NCI-H1105 (cell line): ENCODE measurements around the gene FHIT.

ENCODE experiments used
- DNase-seq: peaks from one replicate; lab custom pipeline; 2025; lab: John Stamatoyannopoulos, UW

The FHIT gene

DNA sequence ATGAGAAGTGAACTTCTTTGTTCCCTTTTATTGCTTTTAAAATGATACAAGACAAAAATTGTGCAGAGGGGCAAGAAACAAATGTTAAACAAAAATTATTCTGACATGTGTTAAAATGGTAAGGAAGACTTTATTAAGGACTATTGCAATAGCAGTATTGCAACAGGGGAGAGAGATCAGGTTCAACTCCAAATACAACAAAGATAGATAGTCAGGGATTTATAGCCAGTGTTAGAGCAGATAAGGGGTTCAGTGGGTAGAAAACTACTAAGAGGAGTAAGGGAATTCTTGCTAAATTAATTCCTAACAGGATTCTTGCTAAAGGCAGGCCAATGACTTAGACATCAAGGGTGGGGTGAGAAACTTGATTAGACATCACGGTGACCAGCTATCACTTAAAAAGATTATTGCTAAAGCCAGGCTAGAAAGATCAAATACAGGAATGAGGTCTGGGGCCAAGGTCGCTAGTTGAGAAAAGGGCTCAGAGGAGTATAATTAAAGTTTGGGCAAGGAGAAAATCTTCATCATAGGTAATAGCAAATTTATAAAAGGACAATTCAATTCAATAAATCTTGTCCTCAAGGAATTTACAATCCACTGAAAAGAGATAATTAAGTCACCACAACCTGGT lies 81.5 kb downstream of the FHIT start:
- no peak for DNase-seq

- no peak for DNase-seq
Measured at GRCh38 chr3:61168286-61168685, 83.0 kb downstream of the FHIT start.

- no peak for DNase-seq
Measured at GRCh38 chr3:61162965-61163364, 88.3 kb downstream of the FHIT start.

DNA sequence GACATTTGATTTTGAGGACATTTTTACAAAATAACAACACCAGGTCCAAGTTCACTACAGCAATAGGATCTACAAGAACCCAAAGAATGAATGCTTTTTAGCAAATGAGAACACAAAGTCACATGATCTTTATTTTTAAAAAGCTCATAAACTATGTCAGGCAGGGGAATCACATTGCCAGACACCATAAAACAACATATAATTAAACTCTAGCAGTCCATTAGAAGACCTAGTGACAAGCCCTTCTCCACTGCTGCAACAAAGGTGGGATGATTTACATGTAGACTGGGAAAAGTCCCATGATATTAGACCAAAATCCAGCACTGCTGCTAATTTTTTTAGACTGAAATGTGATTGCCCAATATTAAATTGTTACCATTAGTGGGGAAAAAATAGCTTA lies 92.6 kb downstream of the FHIT start:
- DNase-seq = no peak

GRCh38 chr3:61158216-61158615 lies 93.0 kb downstream of the FHIT start:
- no peak for DNase-seq

GRCh38 chr3:61157414-61157813 lies 93.8 kb downstream of the FHIT start:
- DNase-seq = no peak

- DNase-seq = no peak
Measured at GRCh38 chr3:61155701-61156292, 95.5 kb downstream of the FHIT start.

GRCh38 chr3:61154457-61155198 lies 96.6 kb downstream of the FHIT start:
- no peak for DNase-seq

DNA sequence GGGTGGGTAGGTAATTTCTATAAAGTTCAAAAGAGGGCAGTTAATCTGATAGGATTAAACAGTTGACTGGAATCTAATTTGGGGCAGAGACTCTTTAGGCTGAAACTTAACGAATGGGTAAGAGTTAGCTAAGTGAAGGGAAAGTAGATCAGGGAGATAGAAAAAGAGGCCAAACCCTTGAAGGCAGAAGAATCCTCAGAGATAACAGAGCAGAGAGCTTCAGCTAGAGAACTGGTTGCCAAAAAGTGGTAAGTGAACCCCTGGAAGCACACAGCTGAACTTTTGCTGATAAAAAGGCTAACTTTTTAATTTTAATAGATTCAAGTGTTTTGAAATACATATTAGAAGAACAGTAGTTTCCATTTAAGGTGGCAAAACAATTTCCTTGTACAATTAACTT lies 99.2 kb downstream of the FHIT start:
- no peak for DNase-seq

DNA sequence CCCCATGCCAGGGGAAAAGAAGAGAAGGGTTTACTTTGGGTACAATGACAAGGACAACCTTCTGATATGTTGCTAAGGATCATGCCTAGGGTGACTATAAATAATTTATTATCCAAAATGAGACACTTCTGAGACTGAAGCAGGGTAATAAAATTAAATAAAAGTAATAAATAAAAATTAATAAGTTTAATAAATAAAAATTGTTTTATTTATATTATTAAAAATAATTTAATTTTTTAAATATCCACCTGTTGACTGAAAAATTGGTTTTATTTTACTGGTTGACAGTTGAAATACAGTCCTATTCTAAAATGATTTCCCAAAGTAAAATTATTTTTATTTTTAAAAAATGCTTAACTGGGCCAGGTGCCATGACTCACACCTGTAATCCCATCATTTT lies 102.0 kb downstream of the FHIT start:
- no peak for DNase-seq

GRCh38 chr3:61146010-61146890 lies 105.0 kb downstream of the FHIT start:
- DNase-seq = no peak

- DNase-seq = no peak
Measured at GRCh38 chr3:61141697-61142096, 109.6 kb downstream of the FHIT start.

DNA sequence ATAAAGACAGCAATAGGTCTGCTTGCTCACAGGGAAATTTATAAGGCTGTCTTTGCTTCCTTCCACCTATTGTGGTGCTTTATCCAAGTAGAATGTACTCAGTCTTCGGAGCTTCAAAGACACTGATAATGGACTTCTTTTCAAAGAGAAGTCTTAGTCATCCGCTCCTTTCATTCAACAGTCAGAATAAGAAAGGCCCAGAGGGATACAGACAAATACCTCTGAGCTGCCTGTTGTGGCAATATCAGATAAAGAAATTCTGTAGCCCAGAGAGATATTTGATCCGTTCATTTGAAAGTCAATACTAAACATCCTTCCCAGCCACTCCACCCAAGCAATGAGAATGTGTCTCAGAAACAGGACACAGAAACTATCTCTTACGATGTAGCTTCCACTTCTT lies 110.0 kb downstream of the FHIT start:
- no peak for DNase-seq

- no peak for DNase-seq
Measured at GRCh38 chr3:61139686-61140085, 111.6 kb downstream of the FHIT start.

GRCh38 chr3:61138401-61138800 lies 112.9 kb downstream of the FHIT start:
- no peak for DNase-seq

DNA sequence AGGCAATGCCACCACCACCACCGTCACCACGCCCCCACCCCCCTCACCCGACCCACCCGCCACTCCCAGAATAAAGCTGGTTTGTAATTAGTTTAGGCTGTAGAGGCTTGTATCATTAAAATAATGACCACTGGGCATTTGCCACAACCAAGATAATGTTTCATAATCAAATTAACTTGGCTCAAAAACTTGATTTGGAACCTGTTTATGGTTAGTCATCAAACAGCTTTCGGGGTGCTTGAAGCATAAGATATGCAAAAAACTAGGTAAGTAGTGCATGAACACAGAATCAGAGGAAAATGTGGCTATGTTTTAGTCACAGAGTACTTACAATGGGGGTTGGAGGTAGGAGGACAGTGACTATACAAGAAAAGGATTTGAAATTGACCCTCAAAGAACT lies 115.1 kb downstream of the FHIT start:
- no peak for DNase-seq

- no peak for DNase-seq
Measured at GRCh38 chr3:61134532-61134931, 116.7 kb downstream of the FHIT start.

- DNase-seq = no peak
Measured at GRCh38 chr3:61132062-61132461, 119.2 kb downstream of the FHIT start.

- DNase-seq = no peak
Measured at GRCh38 chr3:61118830-61119229, 132.4 kb downstream of the FHIT start.

DNA sequence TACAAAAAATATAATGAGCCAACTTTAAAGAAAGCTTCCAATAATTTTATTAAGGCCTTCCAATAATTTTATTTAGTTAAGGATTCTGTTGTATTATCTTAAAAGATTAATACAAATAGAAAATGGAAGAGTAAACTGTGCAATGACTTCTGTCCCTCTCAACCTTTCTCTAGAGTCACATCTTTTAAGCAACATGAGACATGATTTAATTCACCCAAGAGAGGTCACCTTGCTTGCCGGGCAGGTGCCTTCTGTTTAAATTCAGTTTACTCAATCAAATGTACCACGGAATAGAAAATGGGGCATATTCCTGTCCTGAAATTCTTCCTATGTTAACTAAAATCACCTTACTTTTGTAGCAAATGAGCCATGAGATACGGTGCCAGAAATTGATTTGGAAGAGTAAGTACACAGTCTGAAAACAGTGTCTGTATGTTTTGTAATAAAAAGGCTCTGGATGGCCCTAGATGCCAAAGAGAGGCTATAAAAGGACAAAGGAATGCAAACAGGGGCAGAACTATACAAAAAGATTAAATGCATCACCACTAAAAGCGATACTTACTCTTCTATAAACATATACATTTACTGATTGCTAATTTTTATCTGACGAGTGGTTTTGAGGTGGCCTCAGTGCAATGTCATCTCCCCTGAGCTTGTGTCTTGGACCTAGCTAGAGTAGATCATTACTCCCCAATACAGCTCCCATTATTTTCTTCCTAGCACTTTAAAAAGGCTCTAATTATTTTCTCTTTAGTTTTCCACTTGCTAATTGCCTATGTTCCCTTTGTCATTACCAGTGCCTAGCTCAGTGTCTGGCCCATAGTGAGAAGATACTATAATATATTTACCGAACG lies 134.0 kb downstream of the FHIT start:
- DNase-seq = no peak

GRCh38 chr3:61114316-61114953 lies 136.8 kb downstream of the FHIT start:
- no peak for DNase-seq
